GM12891 (cell line): ENCODE data around the gene OLR1.

ENCODE experiments used
- POLR2A ChIP-seq: IDR thresholded peaks from 2 replicates; pipeline ENCODE4 v1.6.1; 2011; ENCODE audit warnings: low read depth, low read length, control low read depth
- POLR2AphosphoS5 ChIP-seq: IDR thresholded peaks from 2 replicates; pipeline ENCODE4 v1.6.1; 2011; ENCODE audit warnings: low read depth, low read length, control low read depth

- TF ChIP-seq POLR2A (no peak), POLR2AphosphoS5 (no peak)
These were observed 1.7 kb downstream of the OLR1 start for GRCh38 chr12:10170216-10170615.
